ENCODE measurements around the gene BBS4.

Gene BBS4

DNA sequence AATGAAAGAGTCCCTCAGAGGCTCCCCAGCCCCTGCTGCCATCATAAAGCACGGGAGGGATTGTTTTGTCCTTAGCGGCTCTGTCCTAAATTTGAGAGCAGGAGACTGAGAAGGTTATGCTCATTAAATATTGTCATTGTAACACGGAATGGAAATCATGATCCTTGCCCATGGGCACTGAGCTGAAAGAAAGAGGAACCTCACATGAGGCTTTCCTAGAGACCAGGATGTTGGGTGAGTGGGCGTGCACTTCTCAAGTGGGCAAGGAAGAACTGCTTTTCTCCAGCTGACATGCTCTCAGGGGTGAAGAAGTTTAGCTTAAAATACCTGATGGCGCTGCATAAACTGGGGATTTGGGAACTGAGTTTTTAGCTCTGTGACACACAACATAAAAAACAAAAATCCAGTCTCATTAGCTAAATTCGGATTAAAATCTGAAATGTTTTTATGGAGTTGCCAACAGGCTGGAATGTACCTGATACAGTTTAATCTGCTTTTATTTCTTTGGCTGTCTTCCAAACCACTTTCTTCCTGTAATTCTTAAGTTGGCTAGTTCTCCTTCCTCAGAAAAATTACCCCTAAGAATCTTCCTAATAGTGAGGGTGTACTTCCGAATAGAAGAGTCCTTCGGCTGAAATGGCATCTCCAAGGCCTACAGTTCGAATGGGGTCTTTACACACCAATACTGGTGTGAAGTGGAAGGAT lies 65.9 kb downstream of the BBS4 start:
- TF ChIP-seq ZFP3 (CRISPR knock-in tag; IDR thresholded peaks at IDR 0.05) (no peak), GLIS3 (CRISPR knock-in tag; IDR thresholded peaks at IDR 0.05) (no peak)
- TF ChIP-seq, protein P1, sequence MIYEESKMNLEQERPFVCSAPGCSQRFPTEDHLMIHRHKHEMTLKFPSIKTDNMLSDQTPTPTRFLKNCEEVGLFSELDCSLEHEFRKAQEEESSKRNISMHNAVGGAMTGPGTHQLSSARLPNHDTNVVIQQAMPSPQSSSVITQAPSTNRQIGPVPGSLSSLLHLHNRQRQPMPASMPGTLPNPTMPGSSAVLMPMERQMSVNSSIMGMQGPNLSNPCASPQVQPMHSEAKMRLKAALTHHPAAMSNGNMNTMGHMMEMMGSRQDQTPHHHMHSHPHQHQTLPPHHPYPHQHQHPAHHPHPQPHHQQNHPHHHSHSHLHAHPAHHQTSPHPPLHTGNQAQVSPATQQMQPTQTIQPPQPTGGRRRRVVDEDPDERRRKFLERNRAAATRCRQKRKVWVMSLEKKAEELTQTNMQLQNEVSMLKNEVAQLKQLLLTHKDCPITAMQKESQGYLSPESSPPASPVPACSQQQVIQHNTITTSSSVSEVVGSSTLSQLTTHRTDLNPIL (CRISPR knock-in tag; IDR thresholded peaks at IDR 0.05; ENCODE audit: low read depth) = no peak
- no peak; the same call in 2 of the 3 replicates for ATAC-seq

DNA sequence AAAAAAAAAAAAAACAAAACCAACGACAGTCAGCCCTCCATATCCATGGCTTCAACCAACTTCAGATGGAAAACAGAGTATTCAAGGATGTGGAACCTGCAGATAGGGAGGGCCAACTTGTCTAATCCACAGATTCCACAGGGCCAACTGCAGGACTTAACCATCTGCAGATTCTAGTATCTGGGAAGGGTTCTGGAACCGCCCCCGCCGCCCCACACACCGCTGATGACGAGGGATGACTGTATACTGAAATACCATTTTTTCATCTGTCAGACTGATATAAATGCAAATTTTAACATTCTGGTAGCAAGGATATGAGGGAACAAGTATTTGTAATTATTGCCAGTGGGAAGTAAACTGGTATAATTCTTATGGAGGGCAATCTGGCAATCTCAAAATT lies 68.1 kb downstream of the BBS4 start:
- ATAC-seq = no peak
- TF ChIP-seq TOX (CRISPR knock-in tag; IDR thresholded peaks at IDR 0.05; ENCODE audit: borderline replicate concordance) (no peak), ZC3H10 (CRISPR knock-in tag; IDR thresholded peaks at IDR 0.05) (no peak), ZNF8 (CRISPR knock-in tag; IDR thresholded peaks at IDR 0.05) (no peak), BACH2 (CRISPR knock-in tag; IDR thresholded peaks at IDR 0.05; ENCODE audit: borderline replicate concordance) (no peak), ISL1 (CRISPR knock-in tag; IDR thresholded peaks at IDR 0.05) (no peak), ESRRG (CRISPR knock-in tag; IDR thresholded peaks at IDR 0.05) (no peak), ZNF565 (CRISPR knock-in tag; conservative IDR thresholded peaks at IDR 0.05; ENCODE audit: low read depth) (no peak), SNAI2 (CRISPR knock-in tag; IDR thresholded peaks at IDR 0.05) (no peak), ARNTL (CRISPR knock-in tag; IDR thresholded peaks at IDR 0.05; ENCODE audit: borderline replicate concordance, low read depth) (no peak), RARB (CRISPR knock-in tag; IDR thresholded peaks at IDR 0.05) (no peak), CSDC2 (CRISPR knock-in tag; IDR thresholded peaks at IDR 0.05) (no peak), ZNF70 (CRISPR knock-in tag; IDR thresholded peaks at IDR 0.05) (no peak), OSR1 (CRISPR knock-in tag; IDR thresholded peaks at IDR 0.05) (no peak), PPARA (CRISPR knock-in tag; IDR thresholded peaks at IDR 0.05; ENCODE audit: borderline replicate concordance) (no peak)
- TF ChIP-seq, protein P1 (CRISPR knock-in tag; IDR thresholded peaks at IDR 0.05; ENCODE audit: low read depth) = no peak
- TF ChIP-seq, protein P2, sequence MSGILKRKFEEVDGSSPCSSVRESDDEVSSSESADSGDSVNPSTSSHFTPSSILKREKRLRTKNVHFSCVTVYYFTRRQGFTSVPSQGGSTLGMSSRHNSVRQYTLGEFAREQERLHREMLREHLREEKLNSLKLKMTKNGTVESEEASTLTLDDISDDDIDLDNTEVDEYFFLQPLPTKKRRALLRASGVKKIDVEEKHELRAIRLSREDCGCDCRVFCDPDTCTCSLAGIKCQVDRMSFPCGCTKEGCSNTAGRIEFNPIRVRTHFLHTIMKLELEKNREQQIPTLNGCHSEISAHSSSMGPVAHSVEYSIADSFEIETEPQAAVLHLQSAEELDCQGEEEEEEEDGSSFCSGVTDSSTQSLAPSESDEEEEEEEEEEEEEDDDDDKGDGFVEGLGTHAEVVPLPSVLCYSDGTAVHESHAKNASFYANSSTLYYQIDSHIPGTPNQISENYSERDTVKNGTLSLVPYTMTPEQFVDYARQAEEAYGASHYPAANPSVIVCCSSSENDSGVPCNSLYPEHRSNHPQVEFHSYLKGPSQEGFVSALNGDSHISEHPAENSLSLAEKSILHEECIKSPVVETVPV (CRISPR knock-in tag; IDR thresholded peaks at IDR 0.05) = no peak
- TF ChIP-seq, protein P3, sequence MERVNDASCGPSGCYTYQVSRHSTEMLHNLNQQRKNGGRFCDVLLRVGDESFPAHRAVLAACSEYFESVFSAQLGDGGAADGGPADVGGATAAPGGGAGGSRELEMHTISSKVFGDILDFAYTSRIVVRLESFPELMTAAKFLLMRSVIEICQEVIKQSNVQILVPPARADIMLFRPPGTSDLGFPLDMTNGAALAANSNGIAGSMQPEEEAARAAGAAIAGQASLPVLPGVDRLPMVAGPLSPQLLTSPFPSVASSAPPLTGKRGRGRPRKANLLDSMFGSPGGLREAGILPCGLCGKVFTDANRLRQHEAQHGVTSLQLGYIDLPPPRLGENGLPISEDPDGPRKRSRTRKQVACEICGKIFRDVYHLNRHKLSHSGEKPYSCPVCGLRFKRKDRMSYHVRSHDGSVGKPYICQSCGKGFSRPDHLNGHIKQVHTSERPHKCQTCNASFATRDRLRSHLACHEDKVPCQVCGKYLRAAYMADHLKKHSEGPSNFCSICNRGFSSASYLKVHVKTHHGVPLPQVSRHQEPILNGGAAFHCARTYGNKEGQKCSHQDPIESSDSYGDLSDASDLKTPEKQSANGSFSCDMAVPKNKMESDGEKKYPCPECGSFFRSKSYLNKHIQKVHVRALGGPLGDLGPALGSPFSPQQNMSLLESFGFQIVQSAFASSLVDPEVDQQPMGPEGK (CRISPR knock-in tag; IDR thresholded peaks at IDR 0.05; ENCODE audit: borderline replicate concordance) = no peak
- TF ChIP-seq, protein P4, sequence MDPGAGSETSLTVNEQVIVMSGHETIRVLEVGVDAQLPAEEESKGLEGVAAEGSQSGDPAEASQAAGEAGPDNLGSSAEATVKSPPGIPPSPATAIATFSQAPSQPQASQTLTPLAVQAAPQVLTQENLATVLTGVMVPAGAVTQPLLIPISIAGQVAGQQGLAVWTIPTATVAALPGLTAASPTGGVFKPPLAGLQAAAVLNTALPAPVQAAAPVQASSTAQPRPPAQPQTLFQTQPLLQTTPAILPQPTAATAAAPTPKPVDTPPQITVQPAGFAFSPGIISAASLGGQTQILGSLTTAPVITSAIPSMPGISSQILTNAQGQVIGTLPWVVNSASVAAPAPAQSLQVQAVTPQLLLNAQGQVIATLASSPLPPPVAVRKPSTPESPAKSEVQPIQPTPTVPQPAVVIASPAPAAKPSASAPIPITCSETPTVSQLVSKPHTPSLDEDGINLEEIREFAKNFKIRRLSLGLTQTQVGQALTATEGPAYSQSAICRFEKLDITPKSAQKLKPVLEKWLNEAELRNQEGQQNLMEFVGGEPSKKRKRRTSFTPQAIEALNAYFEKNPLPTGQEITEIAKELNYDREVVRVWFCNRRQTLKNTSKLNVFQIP (CRISPR knock-in tag; IDR thresholded peaks at IDR 0.05; ENCODE audit: borderline replicate concordance, low read depth) = no peak

DNA sequence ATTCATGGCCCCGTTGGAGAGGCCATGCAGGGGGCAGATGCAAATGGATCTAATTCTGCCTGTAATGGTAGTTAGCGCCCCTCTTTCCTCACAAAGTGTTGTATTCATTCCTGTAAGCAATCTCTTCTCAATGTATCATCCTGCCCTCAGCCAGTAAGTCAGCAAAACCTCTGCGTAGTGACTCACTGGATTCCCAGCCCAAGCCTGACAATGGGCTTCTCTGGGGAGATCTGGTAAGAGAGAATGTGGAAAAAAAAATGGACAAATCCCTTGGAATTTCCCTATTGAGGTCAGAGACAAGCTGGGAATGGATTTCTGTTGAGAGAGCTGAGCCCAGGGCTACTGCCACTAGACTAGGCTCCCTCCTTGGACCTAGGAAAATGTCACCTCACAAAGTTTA lies 72.2 kb downstream of the BBS4 start:
- TF ChIP-seq ZFP3 (CRISPR knock-in tag; IDR thresholded peaks at IDR 0.05) (no peak), ARNTL (CRISPR knock-in tag; IDR thresholded peaks at IDR 0.05; ENCODE audit: borderline replicate concordance, low read depth) (no peak), ZNF70 (CRISPR knock-in tag; IDR thresholded peaks at IDR 0.05) (no peak), ZC3H10 (CRISPR knock-in tag; IDR thresholded peaks at IDR 0.05) (no peak), ZNF565 (CRISPR knock-in tag; conservative IDR thresholded peaks at IDR 0.05; ENCODE audit: low read depth) (no peak), BACH2 (CRISPR knock-in tag; IDR thresholded peaks at IDR 0.05; ENCODE audit: borderline replicate concordance) (no peak), ZFP30 (CRISPR knock-in tag; IDR thresholded peaks at IDR 0.05) (no peak), ESRRG (CRISPR knock-in tag; IDR thresholded peaks at IDR 0.05) (no peak), OSR1 (CRISPR knock-in tag; IDR thresholded peaks at IDR 0.05) (no peak), ISL1 (CRISPR knock-in tag; IDR thresholded peaks at IDR 0.05) (no peak), TCF4 (CRISPR knock-in tag; IDR thresholded peaks at IDR 0.05; ENCODE audit: borderline replicate concordance) (no peak)
- peak; percentile 90 for ATAC-seq

Data from SK-N-SH treated with all-trans-retinoic acid at 6 μM for 48 hours (cell line).